IPS DF 4.7 (cell line): ENCODE data around the gene SLC30A10.
"Not testable (repeated sequence)": the region's sequence is repeated elsewhere in the genome, so short reads cannot be mapped to it uniquely, and the experiment has no call there.

Experiments
- DNase-seq: peaks from one replicate; pipeline ENCODE4 v3.0.0-alpha.2; 2013; ENCODE audit warnings: low spot score; ENCODE audit errors: extremely low read depth

Gene SLC30A10

GRCh38 chr1:219892271-219892670, 36.1 kb downstream of the SLC30A10 start:
- not testable (repeated sequence) for DNase-seq

- not testable (repeated sequence) for DNase-seq
Observed at GRCh38 chr1:219891846-219892245, 36.5 kb downstream of the SLC30A10 start.

DNA sequence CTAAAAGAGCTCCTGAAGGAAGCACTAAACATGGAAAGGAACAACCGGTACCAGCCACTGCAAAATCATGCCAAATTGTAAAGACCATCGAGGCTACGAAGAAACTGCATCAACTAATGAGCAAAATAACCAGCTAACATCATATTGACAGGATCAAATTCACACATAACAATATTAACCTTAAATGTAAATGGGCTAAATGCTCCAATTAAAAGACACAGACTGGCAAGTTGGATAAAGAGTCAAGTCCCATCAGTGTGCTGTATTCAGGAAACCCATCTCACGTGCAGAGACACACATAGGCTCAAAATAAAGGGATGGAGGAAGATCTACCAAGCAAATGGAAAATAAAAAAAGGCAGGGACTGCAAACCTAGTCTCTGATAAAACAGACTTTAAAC, 39.7 kb downstream of the SLC30A10 start:
- DNase-seq, result not testable (repeated sequence)

GRCh38 chr1:219885680-219886079, 42.7 kb downstream of the SLC30A10 start:
- no peak for DNase-seq

GRCh38 chr1:219883400-219884332, 44.7 kb downstream of the SLC30A10 start:
- DNase-seq, result no peak

DNA sequence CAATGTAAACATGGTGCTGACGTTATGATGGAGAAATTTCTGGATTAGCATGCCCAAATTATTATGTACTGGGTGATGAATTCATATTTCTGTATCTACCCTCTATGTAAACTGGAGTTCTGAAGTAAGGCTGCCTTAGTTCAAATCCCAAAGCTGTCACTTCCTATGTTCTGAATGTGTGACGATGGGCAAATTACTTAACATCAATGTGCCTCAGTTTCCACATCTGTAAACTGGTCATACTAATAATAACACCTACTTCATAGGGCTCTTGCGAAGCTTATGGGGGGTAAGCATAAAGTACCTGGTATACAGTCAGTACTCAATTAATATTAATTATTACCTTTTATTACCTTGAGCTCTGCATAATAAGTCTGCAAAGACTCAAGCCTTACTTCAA, 45.6 kb downstream of the SLC30A10 start:
- DNase-seq, result no peak

DNA sequence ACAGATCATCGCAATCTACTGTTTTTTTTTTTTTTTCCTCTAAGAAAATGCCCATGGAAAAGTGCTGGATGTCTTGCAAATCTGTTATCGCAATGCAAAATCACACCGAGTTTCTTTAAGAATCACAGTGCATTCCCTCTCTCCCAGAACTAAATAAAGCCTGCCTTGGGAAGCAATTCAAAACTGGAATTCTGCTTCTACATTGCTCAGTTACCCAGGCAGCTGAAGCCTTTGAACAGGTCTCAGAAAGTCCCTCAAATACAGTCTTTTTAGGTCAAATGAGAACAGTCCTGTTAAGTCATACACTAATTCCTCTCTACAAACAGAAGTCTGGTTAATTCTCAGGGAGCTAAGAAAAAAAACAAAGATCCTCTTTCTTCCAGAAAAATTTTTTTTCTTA, 46.3 kb downstream of the SLC30A10 start:
- DNase-seq, result no peak

DNA sequence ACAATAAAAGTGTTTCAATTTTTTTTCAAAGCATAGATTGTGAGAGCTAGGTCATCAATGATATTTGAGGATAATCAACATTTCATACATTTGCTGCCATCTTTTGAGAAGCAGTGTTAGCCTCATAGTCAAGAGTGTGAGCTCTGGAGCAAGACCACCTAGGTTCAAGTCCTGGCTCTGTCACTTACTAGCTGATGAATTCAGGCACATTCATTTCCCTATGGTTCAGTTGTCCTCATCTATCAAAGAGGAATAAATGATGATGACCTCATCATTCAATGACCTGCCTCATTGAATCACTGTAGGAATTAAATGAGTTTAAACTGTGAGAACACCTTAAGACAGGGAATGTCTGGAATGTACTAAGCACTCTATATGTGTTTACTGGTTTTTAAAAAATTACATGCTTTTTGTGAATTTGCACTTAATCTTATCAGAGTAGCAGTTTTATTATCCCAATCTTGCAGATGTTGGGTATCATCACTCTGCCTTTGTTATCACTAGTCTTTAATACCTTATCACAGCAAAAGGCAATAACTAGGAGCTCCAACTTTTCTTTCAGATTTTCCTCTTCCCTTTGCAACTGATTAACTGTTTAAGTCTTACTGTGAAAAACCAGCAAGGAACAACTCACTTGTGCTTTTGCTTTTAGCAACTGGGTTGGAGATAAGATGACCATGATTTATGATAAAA, 47.4 kb downstream of the SLC30A10 start:
- DNase-seq, result no peak

DNA sequence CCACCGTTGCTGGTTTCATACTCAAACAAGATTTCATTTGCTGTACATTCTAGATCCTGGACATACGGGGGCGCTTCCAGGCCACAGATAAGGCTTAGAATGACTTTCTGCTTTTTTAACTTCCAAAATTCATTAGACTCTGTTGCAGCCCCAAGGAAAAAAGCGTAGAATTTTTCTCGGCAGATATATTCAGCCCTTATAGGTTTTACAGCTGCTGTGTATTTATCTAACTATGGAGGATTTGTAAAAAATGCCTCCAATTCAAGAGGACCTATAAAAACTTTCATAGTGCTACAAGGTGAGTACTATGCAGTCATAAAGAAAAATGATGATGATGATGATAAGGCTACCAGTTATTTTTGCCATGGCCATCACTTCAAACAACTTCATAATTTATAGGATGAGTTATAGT, 51.6 kb downstream of the SLC30A10 start:
- DNase-seq, result no peak

- DNase-seq, result no peak
Observed at GRCh38 chr1:219875860-219876259, 52.5 kb downstream of the SLC30A10 start.

DNA sequence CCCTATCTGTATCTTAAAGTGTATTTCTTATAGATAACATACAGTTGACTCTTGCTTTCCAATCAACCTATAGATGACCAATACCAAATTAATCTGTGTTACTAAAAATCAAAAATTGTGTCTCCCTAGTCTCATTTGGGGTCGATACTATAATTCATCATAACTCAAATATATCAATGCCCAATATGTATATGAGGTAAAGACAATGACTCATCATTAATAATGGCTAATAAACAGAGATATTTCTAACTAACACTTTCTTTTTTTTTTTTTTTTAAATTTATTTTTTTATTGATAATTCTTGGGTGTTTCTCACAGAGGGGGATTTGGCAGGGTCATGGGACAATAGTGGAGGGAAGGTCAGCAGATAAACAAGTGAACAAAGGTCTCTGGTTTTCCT, 55.8 kb downstream of the SLC30A10 start:
- not testable (repeated sequence) for DNase-seq

- DNase-seq, result no peak
Observed at GRCh38 chr1:219871427-219872057, 56.8 kb downstream of the SLC30A10 start.

GRCh38 chr1:219868615-219869014, 59.7 kb downstream of the SLC30A10 start:
- DNase-seq, result not testable (repeated sequence)
